ENCODE data around the gene HOXD12.

- no peak for TF ChIP-seq CTCF (IDR thresholded peaks at IDR 0.05; ENCODE audit: low read depth, low read length, poor library complexity, severe bottlenecking)
- TF ChIP-seq EZH2phosphoT487 (IDR thresholded peaks at IDR 0.05; ENCODE audit: borderline replicate concordance, low read length) = no peak
These were observed 24.0 kb downstream of the HOXD12 start for GRCh38 chr2:176123411-176124109.

All from DOHH2 (cell line).